GM04504 (cell line): ENCODE measurements around the gene PTHLH.

Source experiments
- DNase-seq: peaks from one replicate; pipeline ENCODE4 v3.0.0-alpha.2; 2012; ENCODE audit warnings: low read depth

PTHLH gene

DNA sequence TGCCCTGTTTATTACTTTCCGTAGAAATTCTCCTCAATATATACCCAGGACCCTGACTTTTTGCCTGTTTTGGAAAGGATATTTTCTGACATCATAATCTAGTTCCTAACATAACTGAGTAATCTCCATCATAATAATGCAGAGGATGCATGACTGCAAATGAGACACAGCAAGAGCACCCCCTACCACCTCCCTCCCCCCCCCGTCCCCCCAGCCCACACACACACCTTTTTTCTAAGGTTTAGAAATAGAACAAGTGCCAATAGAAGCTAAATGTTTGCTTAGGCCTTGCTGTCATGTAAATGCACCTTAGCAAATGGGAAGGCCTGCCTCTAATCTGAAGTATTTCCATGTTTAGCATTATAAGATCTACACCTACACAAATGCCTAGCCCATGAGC, at the start of gene PTHLH:
TSS of gene PTHLH (minus strand) at position 13 of the 400 bp plus-strand sequence. CDS start 3,239 bp downstream, outside the sequence.
- no peak for DNase-seq

DNA sequence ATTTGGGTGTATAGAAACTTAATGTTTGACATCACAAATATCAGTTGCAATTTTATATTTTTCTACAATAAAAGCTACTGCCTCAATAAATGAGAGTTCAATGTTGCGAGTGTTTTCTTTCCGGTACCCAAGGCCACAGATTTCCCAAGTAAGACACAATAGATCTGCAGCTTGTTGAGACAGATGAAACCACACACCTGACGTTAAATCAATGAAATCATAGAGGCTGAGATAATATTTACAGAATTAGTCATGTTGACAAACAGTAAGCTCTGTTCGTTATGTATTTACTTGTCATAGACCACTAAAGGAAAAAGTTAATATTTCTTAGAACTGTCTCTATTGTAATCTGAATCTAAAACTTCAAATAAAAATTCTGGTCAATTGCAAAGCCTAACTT, 49.2 kb upstream of the PTHLH start:
- DNase-seq = no peak

GRCh38 chr12:28017873-28018255, 45.3 kb upstream of the PTHLH start:
- no peak for DNase-seq

DNA sequence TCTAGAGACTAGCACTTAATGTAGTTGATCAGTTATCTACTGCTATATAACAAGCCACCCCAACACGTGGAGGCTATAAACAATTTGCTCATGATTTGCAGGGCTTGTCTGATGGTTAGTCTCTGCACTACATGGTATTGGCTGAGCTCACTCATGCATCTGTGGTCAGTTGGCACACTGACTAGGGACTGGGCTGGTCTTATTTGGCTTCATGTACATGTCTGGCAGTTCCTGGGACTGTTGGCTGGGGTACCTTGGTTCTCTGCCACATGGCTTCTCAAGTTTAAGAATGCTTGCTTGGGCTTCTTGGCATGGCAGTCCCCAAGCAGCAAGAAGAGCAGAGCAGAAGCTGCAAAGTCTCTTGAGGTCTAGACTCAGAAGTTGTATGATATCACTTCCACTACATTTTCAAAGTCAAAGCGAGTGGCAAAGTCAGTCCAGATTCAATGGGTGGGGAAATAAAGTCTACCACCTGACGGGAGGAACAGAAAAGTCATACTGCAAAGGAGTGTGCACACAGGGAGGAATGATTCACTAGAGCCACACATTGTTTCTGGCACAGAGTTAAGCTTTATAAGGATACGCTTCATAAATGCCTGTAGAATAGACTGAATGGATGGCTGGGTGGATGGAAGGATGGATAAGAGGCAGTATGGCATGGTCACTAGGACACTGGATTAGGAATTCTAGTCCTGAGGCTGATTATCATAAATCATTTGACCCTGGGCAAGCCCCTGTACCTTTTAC, 44.8 kb upstream of the PTHLH start:
- no peak for DNase-seq

GRCh38 chr12:28015165-28015564, 42.6 kb upstream of the PTHLH start:
- DNase-seq = no peak

DNA sequence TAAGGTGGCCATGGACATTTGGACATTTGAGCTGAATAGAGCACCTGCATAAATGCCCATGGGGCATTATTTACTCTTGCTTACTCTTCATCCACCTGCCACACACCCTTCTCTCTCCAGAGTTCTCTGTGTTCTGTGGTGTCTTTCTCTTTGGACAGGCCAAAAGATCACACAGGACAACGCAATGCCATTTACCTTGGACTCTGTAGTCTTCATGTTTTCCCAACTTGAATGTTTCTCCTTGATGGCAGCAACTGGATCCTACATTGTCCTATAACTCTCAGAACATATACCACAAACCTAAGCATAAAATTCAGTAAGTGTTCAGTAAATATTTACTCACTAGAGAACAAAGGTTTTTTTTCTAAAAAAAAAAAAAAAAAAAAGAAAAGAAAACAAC, 41.7 kb upstream of the PTHLH start:
- DNase-seq = no peak

GRCh38 chr12:28012333-28012918, 39.9 kb upstream of the PTHLH start:
- DNase-seq = no peak

- DNase-seq = no peak
Observed at GRCh38 chr12:28010036-28010435, 37.5 kb upstream of the PTHLH start.

DNA sequence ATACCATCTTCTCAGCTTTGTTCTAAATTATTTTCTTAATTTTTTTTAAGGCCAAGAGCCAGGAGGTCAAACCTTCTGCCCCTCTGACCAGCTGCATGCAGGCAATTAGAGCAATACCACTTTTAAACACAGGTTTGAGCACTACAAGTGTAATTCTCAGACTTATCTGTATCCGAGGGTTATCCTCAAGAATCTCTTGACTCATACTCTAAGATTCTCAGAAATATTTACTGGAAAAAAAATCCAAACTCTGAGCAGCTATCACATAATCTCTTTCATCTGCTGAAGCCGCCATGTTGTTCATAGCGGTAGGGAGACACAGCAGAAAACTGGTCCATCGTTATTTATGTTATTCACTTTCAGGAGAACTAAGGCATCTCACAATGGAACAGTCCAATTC, 27.4 kb upstream of the PTHLH start:
- DNase-seq = no peak

DNA sequence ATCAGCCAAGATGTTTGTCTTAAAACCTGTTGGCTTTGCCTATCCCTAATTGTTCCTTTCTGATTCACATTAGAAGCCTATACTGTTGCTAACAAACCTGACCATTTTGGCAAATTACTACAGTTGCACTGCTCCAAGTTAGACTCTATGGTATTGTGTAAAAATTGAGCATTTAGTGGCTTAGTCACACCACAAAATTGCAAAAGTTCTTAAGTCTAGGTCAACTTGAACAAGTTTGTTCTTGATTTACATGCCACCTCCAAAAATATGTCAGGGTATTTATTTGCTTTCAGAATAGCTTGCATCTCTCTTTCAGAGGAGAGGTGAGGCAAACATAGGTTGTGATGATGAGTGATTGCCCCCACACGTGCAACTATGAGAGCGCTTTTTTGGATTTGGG, 27.0 kb upstream of the PTHLH start:
- DNase-seq = peak; percentile 50

GRCh38 chr12:27998658-27999057, 26.1 kb upstream of the PTHLH start:
- DNase-seq = no peak

DNA sequence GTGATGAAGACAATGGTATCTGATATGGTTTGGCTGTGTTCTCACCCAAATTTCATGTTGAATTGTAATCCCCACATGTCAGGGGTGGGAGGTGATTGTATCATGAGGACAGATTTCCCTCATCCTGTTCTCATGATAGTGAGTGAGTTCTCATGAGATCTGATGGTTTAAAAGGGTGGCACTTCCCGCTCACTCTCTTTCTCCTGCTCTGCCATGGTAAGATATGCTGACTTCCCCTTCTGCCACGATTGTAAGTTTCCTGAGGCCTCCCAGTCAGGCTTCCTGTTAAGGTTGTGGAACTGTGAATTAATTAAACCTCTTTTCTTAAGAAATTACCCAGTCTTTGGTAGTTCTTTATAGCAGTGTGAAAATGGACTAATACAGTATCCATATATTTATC, 25.6 kb upstream of the PTHLH start:
- DNase-seq = no peak

DNA sequence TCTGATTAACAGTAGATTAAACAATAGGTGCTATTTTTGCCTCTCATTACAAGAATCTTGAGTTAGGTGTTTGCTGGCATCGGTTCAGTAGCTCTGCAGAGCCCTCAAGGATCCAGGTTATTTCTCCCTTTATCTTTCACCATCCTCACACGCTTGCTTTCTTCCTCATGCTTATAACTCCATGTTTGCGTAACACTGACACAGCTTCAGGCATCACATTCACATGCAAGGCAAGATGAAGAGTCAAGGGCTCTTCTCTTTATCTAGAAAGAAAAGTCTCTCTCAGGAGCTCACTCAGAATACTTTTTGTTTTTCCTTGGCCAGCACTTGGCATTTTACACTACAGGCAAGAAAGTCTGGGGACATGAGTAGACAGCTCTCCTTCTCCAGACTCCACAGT, 24.2 kb upstream of the PTHLH start:
- DNase-seq = no peak

DNA sequence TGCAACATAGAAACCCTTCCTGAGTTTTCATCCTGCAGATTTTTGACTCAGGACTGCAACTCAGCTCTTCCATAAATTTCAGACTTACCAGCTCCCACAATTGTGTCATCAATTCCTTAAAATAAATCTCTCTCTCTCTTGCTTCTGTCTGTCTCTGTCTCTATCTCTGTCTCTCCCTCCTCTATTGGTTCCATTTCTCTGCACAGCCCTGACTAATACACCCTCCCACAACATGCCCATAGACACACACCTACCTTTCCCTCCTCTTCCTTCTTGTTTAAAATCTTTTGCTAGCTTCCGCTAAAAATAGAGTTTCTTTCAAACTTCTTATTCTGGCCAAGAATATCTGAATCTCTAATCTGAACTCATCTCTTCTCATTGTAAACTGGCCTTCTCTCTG, 22.9 kb upstream of the PTHLH start:
- DNase-seq = no peak

- no peak for DNase-seq
Observed at GRCh38 chr12:27988594-27989233, 16.2 kb upstream of the PTHLH start.

DNA sequence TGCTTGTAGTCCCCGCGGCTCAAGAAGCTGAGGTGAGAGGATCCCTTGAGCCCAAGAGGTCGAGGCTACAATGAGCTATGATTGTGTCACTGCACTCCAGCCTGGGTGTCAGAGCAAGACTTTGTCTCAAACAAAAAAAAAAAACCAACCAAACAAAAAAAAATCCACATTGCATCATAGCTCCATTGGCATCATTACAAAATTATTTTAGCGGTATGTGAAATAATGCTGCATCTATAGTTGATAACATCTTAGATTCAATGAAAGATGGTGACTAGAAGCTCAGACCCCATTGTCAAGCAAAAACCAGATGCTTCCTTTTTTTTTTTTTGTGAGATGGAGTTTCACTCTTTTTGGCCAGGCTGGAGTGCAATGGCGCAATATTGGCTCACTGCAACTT, 14.8 kb upstream of the PTHLH start:
- no peak for DNase-seq

DNA sequence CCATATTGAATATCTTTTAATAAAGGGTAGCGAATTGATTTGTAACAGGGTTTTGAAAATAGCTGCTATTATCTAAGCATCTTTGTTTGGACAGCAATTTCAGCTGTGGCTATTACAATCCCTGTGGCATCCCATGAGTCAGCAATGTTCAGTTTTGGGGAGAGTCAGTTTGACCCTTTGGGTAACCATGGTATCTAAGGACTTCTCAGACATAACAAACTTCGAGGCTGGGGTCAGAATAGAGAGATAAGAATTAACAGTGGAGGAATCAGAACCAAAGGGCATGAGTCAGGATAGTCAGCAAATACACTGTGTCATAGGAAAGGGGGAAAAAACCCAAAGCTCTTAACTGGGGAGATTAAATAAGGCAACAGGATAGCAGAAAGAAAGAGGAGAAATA, 11.7 kb upstream of the PTHLH start:
- no peak for DNase-seq

- no peak for DNase-seq
Observed at GRCh38 chr12:27982951-27983350, 10.4 kb upstream of the PTHLH start.

GRCh38 chr12:27982385-27982784, 9.9 kb upstream of the PTHLH start:
- no peak for DNase-seq

DNA sequence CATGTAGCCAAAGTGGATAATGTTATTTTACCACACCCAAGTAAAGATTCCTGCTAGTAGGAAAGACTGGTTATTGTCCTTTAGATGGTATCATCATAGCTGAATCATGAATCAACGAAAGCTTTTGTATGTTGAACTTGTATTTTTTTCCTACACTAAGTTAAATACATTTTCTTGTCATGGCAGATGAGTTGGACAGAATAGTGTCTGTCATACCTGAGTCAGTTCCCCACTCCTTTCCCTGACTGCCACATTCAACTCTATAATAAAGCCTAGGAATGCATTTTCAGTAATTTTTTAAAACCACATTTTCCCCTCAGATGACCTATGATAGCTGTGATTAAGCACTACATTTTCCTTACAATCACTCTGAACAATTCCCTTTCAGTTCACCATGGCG, 9.3 kb upstream of the PTHLH start:
- no peak for DNase-seq

- DNase-seq = no peak
Observed at GRCh38 chr12:27979145-27979544, 6.6 kb upstream of the PTHLH start.

DNA sequence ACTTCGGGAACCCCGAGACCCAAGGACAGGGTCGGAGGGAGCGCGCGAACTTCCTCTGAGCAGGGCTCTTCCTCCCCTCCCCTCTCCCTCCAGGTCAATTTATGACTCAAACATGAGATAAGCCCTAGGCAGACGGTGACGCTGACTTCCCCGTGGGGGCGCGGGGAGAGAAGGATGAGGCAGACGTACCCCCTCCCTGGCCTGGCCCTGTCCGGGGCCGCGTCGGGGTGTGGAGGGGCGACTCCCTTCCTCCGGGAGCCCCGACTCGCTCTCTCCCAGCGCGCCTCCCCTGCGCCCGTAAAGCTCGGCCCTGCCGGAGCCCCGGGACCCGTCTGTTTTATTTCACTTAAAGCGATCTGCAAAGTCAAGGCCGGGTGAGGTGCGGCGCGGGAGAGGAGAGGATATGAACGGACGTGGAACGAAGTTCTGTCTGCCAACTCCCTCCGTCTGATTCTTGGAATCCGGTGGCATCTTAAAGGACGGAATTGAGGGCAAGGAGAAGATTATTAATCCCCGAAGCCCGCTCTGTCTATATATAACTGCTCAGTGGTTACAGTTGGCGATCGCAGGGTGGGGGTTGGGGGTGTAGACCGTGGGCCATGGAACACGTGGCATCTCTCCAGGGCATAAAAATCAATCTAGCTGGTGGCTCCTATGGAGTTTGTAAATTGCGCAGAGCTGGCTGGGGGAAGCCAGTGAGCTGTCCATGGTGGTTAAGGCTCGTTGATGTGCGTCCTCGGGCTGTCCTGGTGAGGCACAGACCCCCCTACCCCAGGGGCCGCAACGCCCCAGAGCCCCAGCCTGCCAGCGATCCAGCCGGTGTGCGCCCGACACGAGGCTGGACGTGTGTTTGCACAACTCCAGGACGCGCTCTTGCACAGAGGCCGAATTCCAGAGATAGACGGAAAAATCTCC, 2.9 kb upstream of the PTHLH start:
- no peak for DNase-seq
